HEK293 (cell line): Measurements from ENCODE around the gene SS18L1.

Source experiments
- CTCF ChIA-PET: fragments of 350-600 bp; formaldehyde crosslinking; extraction: SDS; loops from one replicate; lab custom pipeline; 2021; ENCODE audit warnings: antibody characterized with exemption; lab: Yijun Ruan, JAX
- POLR2A ChIA-PET: fragments of 300-600 bp; formaldehyde crosslinking; extraction: SDS; loops from one replicate; lab custom pipeline; 2020; ENCODE audit warnings: antibody characterized with exemption, inconsistent platforms; lab: Yijun Ruan, JAX
- H3K27ac ChIP-seq: fragments of 200-500 bp; sonication (Bioruptor generic); 2 replicates; pipeline ENCODE4 v1.5.1; 2014; ENCODE audit warnings: low read depth, low read length, control low read depth, inconsistent platforms; ENCODE audit errors: extremely low read depth
- H3K36me3 ChIP-seq, 2 experiments: fragments of 200-500 bp in 1 of 2; sonication (Bioruptor generic) in 1 of 2; 1 replicate in 1 of 2; 2 replicates in 1 of 2; pipeline ENCODE4 v1.5.1; 2014 to 2017; ENCODE audit warnings: inconsistent platforms in 2 of 2, low read length in 2 of 2; ENCODE audit not compliant: control insufficient read depth in 2 of 2, insufficient read depth in 1 of 2
- H3K4me1 ChIP-seq: fragments of 200-500 bp; sonication (Bioruptor generic); 2 replicates; pipeline ENCODE4 v1.5.1; 2014; ENCODE audit warnings: mild to moderate bottlenecking, low read length, inconsistent platforms; ENCODE audit not compliant: control insufficient read depth, insufficient read depth
- H3K4me3 ChIP-seq: 2 replicates; pipeline ENCODE4 v1.5.1; 2011; ENCODE audit warnings: low read depth, mild to moderate bottlenecking, control low read depth, low read length, moderate library complexity
- H3K9me3 ChIP-seq: fragments of 200-500 bp; sonication (Bioruptor generic); 2 replicates; pipeline ENCODE4 v1.5.1; 2014; ENCODE audit warnings: low read depth, low read length, inconsistent platforms; ENCODE audit not compliant: control insufficient read depth, insufficient read depth
- BCL11B ChIP-seq: fragments of 450-650 bp; formaldehyde crosslinking; IDR thresholded peaks from 2 replicates; pipeline ENCODE4 v1.5.1; 2016; ENCODE audit warnings: low read depth, missing biosample characterization, missing genetic modification characterization
- OSR2 ChIP-seq: fragments of 450-650 bp; formaldehyde crosslinking; IDR thresholded peaks from 2 replicates; pipeline ENCODE4 v1.5.1; 2016; ENCODE audit warnings: missing biosample characterization, missing genetic modification characterization
- RBAK ChIP-seq: fragments of 450-650 bp; formaldehyde crosslinking; IDR thresholded peaks from 2 replicates; pipeline ENCODE4 v1.5.1; 2016; ENCODE audit warnings: missing biosample characterization, missing genetic modification characterization
- REPIN1 ChIP-seq: fragments of 450-650 bp; formaldehyde crosslinking; IDR thresholded peaks from 2 replicates; pipeline ENCODE4 v1.5.1; 2017; ENCODE audit warnings: missing biosample characterization, missing genetic modification characterization, low read depth
- YY1 ChIP-seq: fragments of 450-650 bp; formaldehyde crosslinking; IDR thresholded peaks from 2 replicates; pipeline ENCODE4 v1.5.1; 2018; ENCODE audit warnings: missing biosample characterization, missing genetic modification characterization
- YY2 ChIP-seq: fragments of 450-650 bp; formaldehyde crosslinking; IDR thresholded peaks from 2 replicates; pipeline ENCODE4 v1.5.1; 2016; ENCODE audit warnings: missing biosample characterization, missing genetic modification characterization
- ZBTB21 ChIP-seq: fragments of 450-650 bp; formaldehyde crosslinking; IDR thresholded peaks from 2 replicates; pipeline ENCODE4 v1.5.1; 2017; ENCODE audit warnings: missing biosample characterization, missing genetic modification characterization
- ZBTB48 ChIP-seq: fragments of 450-650 bp; formaldehyde crosslinking; IDR thresholded peaks from 2 replicates; pipeline ENCODE4 v1.5.1; 2016; ENCODE audit warnings: missing biosample characterization, missing genetic modification characterization
- ZFP69B ChIP-seq: fragments of 450-650 bp; formaldehyde crosslinking; IDR thresholded peaks from 2 replicates; pipeline ENCODE4 v1.5.1; 2016; ENCODE audit warnings: missing biosample characterization, missing genetic modification characterization
- ZNF169 ChIP-seq: fragments of 450-650 bp; formaldehyde crosslinking; IDR thresholded peaks from 2 replicates; pipeline ENCODE4 v1.5.1; 2016; ENCODE audit warnings: missing biosample characterization, missing genetic modification characterization
- ZNF19 ChIP-seq: fragments of 450-650 bp; formaldehyde crosslinking; IDR thresholded peaks from 2 replicates; pipeline ENCODE4; 2016; ENCODE audit warnings: missing biosample characterization, missing genetic modification characterization, low read depth
- ZNF211 ChIP-seq: fragments of 450-650 bp; formaldehyde crosslinking; IDR thresholded peaks from 2 replicates; pipeline ENCODE4 v1.5.1; 2016; ENCODE audit warnings: low read depth, missing biosample characterization, missing genetic modification characterization
- ZNF292 ChIP-seq: fragments of 450-650 bp; formaldehyde crosslinking; IDR thresholded peaks from 2 replicates; pipeline ENCODE4 v1.5.1; 2016; ENCODE audit warnings: low read depth, missing biosample characterization, missing genetic modification characterization, borderline replicate concordance
- ZNF510 ChIP-seq: fragments of 450-650 bp; formaldehyde crosslinking; IDR thresholded peaks from 2 replicates; pipeline ENCODE4 v1.5.1; 2018; ENCODE audit warnings: mild to moderate bottlenecking, missing genetic modification characterization, missing biosample characterization; ENCODE audit not compliant: insufficient replicate concordance
- ZNF548 ChIP-seq: fragments of 450-650 bp; formaldehyde crosslinking; IDR thresholded peaks from 2 replicates; pipeline ENCODE4 v1.5.1; 2016; ENCODE audit warnings: missing biosample characterization, missing genetic modification characterization
- ZNF561 ChIP-seq: fragments of 450-650 bp; IDR thresholded peaks from 2 replicates; pipeline ENCODE4 v1.5.1; 2018; ENCODE audit warnings: missing biosample characterization, missing genetic modification characterization, borderline replicate concordance
- ZNF623 ChIP-seq: fragments of 450-650 bp; formaldehyde crosslinking; IDR thresholded peaks from 2 replicates; pipeline ENCODE4 v1.5.1; 2016; ENCODE audit warnings: missing biosample characterization, missing genetic modification characterization
- ZNF747 ChIP-seq: fragments of 450-650 bp; formaldehyde crosslinking; IDR thresholded peaks from 2 replicates; pipeline ENCODE4 v1.5.1; 2016; ENCODE audit warnings: missing biosample characterization, missing genetic modification characterization
- ZXDB ChIP-seq: fragments of 450-650 bp; formaldehyde crosslinking; IDR thresholded peaks from 2 replicates; pipeline ENCODE4 v1.5.1; 2016; ENCODE audit warnings: missing biosample characterization, missing genetic modification characterization
- TF ChIP-seq, protein P1 (sequence below): fragments of 450-650 bp; formaldehyde crosslinking; IDR thresholded peaks from 2 replicates; pipeline ENCODE4 v1.5.1; 2016; ENCODE audit warnings: missing biosample characterization, missing genetic modification characterization, borderline replicate concordance

SS18L1 gene

DNA sequence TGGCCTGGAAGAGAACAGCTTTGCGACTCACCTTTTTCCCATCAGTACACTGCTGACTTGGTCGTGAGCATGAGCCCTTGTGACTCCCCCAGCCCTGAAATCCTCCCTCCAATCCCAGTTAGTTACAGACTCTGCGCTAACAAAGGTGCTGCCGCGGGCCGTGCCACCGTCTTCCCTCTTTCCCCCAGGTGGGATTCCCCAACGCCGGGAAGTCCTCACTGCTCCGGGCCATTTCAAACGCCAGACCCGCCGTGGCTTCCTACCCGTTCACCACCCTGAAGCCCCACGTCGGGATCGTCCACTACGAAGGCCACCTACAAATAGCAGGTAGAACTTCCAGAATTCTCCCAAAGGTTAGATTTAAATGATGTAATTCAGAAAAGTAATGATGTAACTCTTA lies 55.4 kb downstream of the SS18L1 start:
- H3K4me3 ChIP-seq, result no peak overlapping the region
- TF ChIP-seq ZBTB48 (no peak), ZNF623 (tag by site-specific recombination) (no peak), YY1 (tag by site-specific recombination) (no peak), ZNF211 (tag by site-specific recombination) (no peak), ZNF19 (no peak), ZNF548 (tag by site-specific recombination) (no peak), ZNF561 (tag by site-specific recombination) (no peak), ZFP69B (tag by site-specific recombination) (no peak), ZNF510 (tag by site-specific recombination) (no peak)
- TF ChIP-seq, all 188 proteins: peak for 0
- Histone ChIP-seq H3K4me1 (no peaks in the 10 kb centered on the region), H3K9me3 (no peaks in the 10 kb centered on the region), H3K27ac (no peak overlapping the region), H3K36me3 (peaks cover 14 to 73% of the 10 kb centered on the region in 2 experiments)
- POLR2A ChIA-PET, result interaction anchor here (0.6 kb wide), 1 partner anchor 106 kb away, joined by 3 read pairs; no protein-coding TSS in a partner anchor
- CTCF ChIA-PET, result no interaction called here

DNA sequence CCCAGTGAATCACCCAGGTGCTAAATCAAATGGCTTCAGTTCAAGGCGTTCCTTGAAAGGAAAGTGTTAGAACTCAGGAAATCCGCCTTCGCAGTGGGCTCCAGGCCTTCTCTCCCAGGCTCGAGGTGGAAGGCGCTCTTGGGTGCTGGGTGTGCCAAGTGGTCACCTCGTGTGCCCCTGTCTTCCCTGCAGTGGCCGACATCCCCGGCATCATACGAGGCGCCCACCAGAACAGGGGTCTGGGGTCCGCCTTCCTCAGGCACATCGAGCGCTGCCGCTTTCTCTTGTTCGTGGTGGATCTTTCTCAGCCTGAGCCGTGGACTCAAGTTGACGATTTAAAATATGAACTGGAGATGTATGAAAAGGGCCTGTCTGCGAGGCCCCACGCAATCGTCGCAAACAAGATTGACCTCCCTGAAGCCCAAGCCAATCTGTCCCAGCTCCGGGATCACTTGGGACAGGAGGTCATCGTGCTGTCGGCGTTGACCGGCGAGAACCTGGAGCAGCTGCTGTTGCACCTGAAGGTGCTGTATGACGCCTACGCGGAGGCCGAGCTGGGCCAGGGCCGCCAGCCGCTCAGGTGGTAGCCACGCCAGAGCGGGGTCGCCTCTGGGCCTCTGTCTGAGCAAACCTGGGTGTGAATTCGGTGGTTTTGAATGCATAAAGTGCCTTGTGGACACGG lies 57.1 kb downstream of the SS18L1 start:
- H3K36me3 ChIP-seq, result peaks cover 11 to 63% of the 10 kb centered on the region in 2 experiments

DNA sequence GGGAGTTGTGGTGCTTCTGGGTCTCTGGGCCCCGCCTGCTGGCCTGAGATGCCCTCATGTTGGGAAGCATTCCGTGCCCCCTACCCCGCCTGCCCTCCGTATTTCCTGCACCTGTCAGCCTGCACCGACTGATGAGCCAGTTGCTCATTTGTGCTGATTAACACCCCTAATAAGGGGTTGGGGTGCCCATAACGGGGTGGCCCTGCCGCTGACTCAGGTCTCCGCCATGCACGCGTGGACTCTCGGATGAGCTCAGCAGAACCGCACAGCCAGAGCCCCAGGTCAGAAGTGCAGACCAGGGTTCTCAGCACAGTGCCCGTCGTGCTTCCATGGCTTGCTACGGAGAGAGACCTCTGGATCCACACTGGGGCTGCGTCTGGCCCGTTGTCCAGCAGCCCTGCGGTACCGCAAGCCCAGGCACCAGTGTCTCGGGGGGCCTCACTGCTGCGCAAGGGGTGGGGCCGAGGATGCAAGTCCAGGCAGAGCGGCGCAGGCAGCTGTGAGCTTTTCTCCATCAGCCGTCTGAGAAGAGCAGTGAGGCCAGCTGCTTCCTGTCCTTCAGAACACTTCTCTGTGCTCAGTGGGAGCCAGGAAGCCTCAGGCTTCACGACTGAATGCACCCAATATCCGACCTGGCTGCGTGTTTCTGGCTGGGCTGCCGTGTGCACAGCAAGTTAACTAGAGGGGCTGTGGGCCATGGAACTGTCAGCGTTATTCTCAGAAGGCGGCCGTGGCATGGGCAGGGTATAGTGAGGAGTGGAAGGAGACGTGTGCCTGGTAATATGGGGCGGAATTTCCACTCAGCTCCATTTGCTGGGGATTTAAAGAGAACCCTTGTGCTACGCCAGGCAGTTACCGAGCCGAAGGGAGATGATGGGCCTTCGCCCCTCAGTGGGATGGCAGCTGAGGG lies 57.9 kb downstream of the SS18L1 start:
- H3K36me3 ChIP-seq, result peaks cover 4 to 55% of the 10 kb centered on the region in 2 experiments
- no peak overlapping the region for H3K27ac ChIP-seq
- no peak overlapping the region for H3K4me3 ChIP-seq
- ChIA-PET POLR2A (no interaction called here), CTCF (interaction anchor here (0.6 kb wide), 1 partner anchor 88 kb away, joined by 3 read pairs; no protein-coding TSS in a partner anchor)
- no peaks in the 10 kb centered on the region for H3K4me1 ChIP-seq
- TF ChIP-seq, protein P1, sequence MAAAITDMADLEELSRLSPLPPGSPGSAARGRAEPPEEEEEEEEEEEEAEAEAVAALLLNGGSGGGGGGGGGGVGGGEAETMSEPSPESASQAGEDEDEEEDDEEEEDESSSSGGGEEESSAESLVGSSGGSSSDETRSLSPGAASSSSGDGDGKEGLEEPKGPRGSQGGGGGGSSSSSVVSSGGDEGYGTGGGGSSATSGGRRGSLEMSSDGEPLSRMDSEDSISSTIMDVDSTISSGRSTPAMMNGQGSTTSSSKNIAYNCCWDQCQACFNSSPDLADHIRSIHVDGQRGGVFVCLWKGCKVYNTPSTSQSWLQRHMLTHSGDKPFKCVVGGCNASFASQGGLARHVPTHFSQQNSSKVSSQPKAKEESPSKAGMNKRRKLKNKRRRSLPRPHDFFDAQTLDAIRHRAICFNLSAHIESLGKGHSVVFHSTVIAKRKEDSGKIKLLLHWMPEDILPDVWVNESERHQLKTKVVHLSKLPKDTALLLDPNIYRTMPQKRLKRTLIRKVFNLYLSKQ (tag by site-specific recombination), result no peak
- no peak for TF ChIP-seq REPIN1 (tag by site-specific recombination)
- no peak for TF ChIP-seq RBAK
- TF ChIP-seq BCL11B (tag by site-specific recombination), result no peak
- TF ChIP-seq ZXDB, result no peak
- no peak for TF ChIP-seq ZNF747 (tag by site-specific recombination)
- TF ChIP-seq ZBTB21 (tag by site-specific recombination), result no peak
- TF ChIP-seq OSR2 (tag by site-specific recombination), result no peak
- no peaks in the 10 kb centered on the region for H3K9me3 ChIP-seq

More for the DNA sequence above, 57.1 kb downstream of the SS18L1 start:
- Histone ChIP-seq H3K4me1 (no peaks in the 10 kb centered on the region), H3K27ac (no peak overlapping the region), H3K4me3 (no peak overlapping the region), H3K9me3 (no peaks in the 10 kb centered on the region)
- ChIA-PET CTCF (interaction anchor here (0.6 kb wide), 1 partner anchor 77 kb away, joined by 3 read pairs; no protein-coding TSS in a partner anchor), POLR2A (no interaction called here)
- TF ChIP-seq ZNF292 (tag by site-specific recombination), result no peak
- no peak for TF ChIP-seq ZNF169
- TF ChIP-seq YY2 (tag by site-specific recombination), result no peak
